SH-SY5Y (cell line): ENCODE results near the gene DPEP3.

ENCODE experiments used
- GATA2 ChIP-seq: IDR thresholded peaks from 2 replicates; pipeline ENCODE4 v1.6.1; 2011; ENCODE audit warnings: mild to moderate bottlenecking, low read depth, low read length
- GATA3 ChIP-seq: IDR thresholded peaks from 2 replicates; pipeline ENCODE4 v1.6.1; 2011; ENCODE audit warnings: low read depth, mild to moderate bottlenecking, low read length, moderate library complexity

- no peak for TF ChIP-seq GATA2
- no peak for TF ChIP-seq GATA3
Observed at GRCh38 chr16:68005786-68006286, 25.5 kb upstream of the DPEP3 start.
